ENCODE data around the gene HLA-DMA. TPM values are rescaled to one million over a fixed set of nuclear protein-coding genes. Genes with fewer than 3 reads are reported as not detected.

Gene HLA-DMA
- total RNA-seq, 2 experiments from 2014 or later, result 16.2 TPM

GRCh38 chr6:32973144-32974015, 20.5 kb upstream of the HLA-DMA start:
- H3K27ac Mint-ChIP-seq, result peak overlapping the region; percentile 99
- H3K9me3 Mint-ChIP-seq, result no peaks in the 10 kb centered on the region
- TF ChIP-seq CTCF (IDR thresholded peaks at IDR 0.05), result no peak
- H3K27me3 Mint-ChIP-seq, result no peaks in the 10 kb centered on the region
- DNase-seq (peak; percentile 77), ATAC-seq (no peak)
- H3K4me3 Mint-ChIP-seq, result peak overlapping the region; percentile 95
- CTCF ChIA-PET, result interaction anchor here (0.8 to 17.0 kb wide), 12 partner anchors 12 to 160 kb away, joined by 3 to 246 read pairs (median 7); partner anchors contain the start of genes HLA-DMA, PSMB9, TAP1 and TAP2
- POLR2A ChIA-PET, result interaction anchor here (1.1 to 30.4 kb wide), 22 partner anchors 4 to 844 kb away, joined by 3 to 852 read pairs (median 8); partner anchors contain the start of genes B3GALT4, BRD2, FKBPL and HLA-DMA
- H3K36me3 Mint-ChIP-seq (ENCODE audit: low read depth), result peaks cover 89% of the 10 kb centered on the region
- intact Hi-C loops (cut with micrococcal nuclease), result no loop called here
- peaks cover 31% of the 10 kb centered on the region for H3K4me1 Mint-ChIP-seq (ENCODE audit: low read depth)

- intact Hi-C loops (cut with micrococcal nuclease), result no loop called here
- peak overlapping the region; percentile 99 for H3K27ac Mint-ChIP-seq
- H3K4me1 Mint-ChIP-seq (ENCODE audit: low read depth), result peaks cover 26% of the 10 kb centered on the region
- ChIA-PET POLR2A (interaction anchor here (0.7 to 30.4 kb wide), 44 partner anchors 5 to 1309 kb away, joined by 3 to 852 read pairs (median 5); partner anchors contain the start of genes B3GALT4, BRD2, FKBPL and GPSM3), CTCF (interaction anchor here (1.0 to 17.0 kb wide), 15 partner anchors 10 to 299 kb away, joined by 3 to 246 read pairs (median 6); partner anchors contain the start of genes HLA-DMA, PSMB9, RPS18 and TAP1)
- H3K4me3 Mint-ChIP-seq, result peak overlapping the region; percentile 95
- H3K36me3 Mint-ChIP-seq (ENCODE audit: low read depth), result peaks cover 84% of the 10 kb centered on the region
- TF ChIP-seq CTCF (IDR thresholded peaks at IDR 0.05), result no peak
- H3K9me3 Mint-ChIP-seq, result no peaks in the 10 kb centered on the region
- ATAC-seq (no peak), DNase-seq (peak; percentile 60)
- no peaks in the 10 kb centered on the region for H3K27me3 Mint-ChIP-seq
These were observed 19.7 kb upstream of the HLA-DMA start for GRCh38 chr6:32972353-32973143.

DNA sequence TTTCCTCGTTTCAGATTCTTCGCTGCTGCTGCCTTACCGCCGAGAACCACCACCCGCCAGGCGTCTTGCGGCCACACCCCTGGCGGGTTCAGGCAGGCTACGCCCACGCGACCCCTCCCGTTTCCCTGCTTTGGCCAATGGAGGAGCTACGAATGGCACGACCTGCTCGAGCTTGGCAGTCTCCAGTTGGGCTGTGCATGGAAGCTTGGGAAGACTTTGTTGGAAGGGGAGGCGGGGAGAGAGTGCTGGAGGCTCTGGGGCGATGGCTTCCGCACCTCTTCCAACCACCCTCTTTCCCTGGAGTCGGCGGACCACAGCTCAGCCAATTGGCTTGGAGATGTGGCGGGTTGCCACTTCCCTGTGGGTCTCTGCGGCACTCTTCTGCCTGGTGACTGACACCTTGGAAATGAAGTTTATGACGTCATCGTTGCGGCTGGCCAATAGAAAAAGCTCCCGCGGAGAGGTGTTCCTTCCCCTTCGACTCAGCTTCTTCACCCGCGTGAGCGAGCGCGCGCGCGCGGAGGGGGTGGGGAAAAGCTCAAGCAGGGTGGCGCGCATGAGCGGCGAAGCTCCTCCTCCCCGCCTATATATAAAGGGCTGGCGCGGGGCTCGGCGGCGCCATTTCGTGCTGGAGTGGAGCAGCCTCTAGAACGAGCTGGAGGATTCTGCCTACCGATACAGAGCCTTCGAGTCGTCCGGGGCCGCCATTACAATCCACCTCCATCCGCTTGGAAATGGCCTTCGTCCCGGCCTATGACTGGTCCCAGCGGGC, 18.9 kb upstream of the HLA-DMA start:
- H3K36me3 Mint-ChIP-seq (ENCODE audit: low read depth), result peaks cover 76% of the 10 kb centered on the region
- H3K4me1 Mint-ChIP-seq (ENCODE audit: low read depth), result peaks cover 23% of the 10 kb centered on the region
- no peaks in the 10 kb centered on the region for H3K27me3 Mint-ChIP-seq
- H3K27ac Mint-ChIP-seq, result peak overlapping the region; percentile 99
- H3K4me3 Mint-ChIP-seq, result peak overlapping the region; percentile 95
- H3K9me3 Mint-ChIP-seq, result no peaks in the 10 kb centered on the region
- DNase-seq, result peak; percentile 100
- no peak for TF ChIP-seq CTCF (IDR thresholded peaks at IDR 0.05)
- CTCF ChIA-PET, result interaction anchor here (1.1 to 17.0 kb wide), 14 partner anchors 9 to 300 kb away, joined by 3 to 246 read pairs (median 7); partner anchors contain the start of genes HLA-DMA, PSMB9, RPS18 and TAP1
- peak; percentile 38 for ATAC-seq
- intact Hi-C loops (cut with micrococcal nuclease), result loop anchor here (2.0 kb wide), 1 partner anchor 127 kb away; the partner anchor contains the start of gene PSMB8
- POLR2A ChIA-PET, result interaction anchor here (0.6 to 30.4 kb wide), 47 partner anchors 6 to 1308 kb away, joined by 3 to 852 read pairs (median 5); partner anchors contain the start of genes BRD2, FKBPL, GPSM3 and HLA-DMA

DNA sequence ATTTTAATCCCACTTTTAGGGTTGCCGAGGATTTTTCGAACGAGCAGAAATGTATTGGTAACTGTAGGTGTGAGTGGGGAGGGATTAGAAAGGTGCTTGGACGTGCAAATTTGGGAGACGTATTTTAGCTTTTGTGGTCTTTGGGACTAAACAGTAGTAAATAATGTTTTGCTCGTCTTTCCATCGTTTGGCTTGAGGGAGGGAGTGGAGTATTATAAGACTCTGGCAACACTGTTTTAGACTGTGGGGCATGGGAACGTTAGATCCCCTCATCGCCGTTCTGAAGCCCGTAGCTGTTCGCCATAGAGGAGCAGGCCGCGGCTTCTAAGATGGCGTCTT, 18.3 kb upstream of the HLA-DMA start:
- intact Hi-C loops (cut with micrococcal nuclease), result loop anchor here (2.0 kb wide), 1 partner anchor 126 kb away; the partner anchor contains the start of gene PSMB8
- Mint-ChIP-seq H3K27me3 (no peaks in the 10 kb centered on the region), H3K4me3 (peak overlapping the region; percentile 95), H3K27ac (peak overlapping the region; percentile 99), H3K4me1 (ENCODE audit: low read depth) (peaks cover 21% of the 10 kb centered on the region), H3K9me3 (no peaks in the 10 kb centered on the region), H3K36me3 (ENCODE audit: low read depth) (peaks cover 71% of the 10 kb centered on the region)
- TF ChIP-seq CTCF (IDR thresholded peaks at IDR 0.05), result no peak
- ChIA-PET POLR2A (interaction anchor here (0.8 to 30.4 kb wide), 24 partner anchors 6 to 562 kb away, joined by 3 to 852 read pairs (median 9); partner anchors contain the start of genes BRD2, HLA-DMA, HLA-DMB and HLA-DOA), CTCF (interaction anchor here (1.0 to 17.0 kb wide), 13 partner anchors 8 to 301 kb away, joined by 3 to 246 read pairs (median 8); partner anchors contain the start of genes HLA-DMA, PSMB9, RPS18 and TAP1)
- ATAC-seq, result no peak
- DNase-seq, result no peak

All from activated CD8-positive, alpha-beta T cell treated with anti-CD3 and anti-CD28 coated beads for 36 hours (primary cell).